SK-N-SH treated with all-trans-retinoic acid at 6 μM for 48 hours (cell line): Measurements from ENCODE around the gene BATF.

Experiments used
- ATAC-seq: fragments of 200-7000 bp; cut with Tn5 transposase; 3 replicates; pipeline ENCODE4 v1.9.1; 2020; ENCODE audit warnings: mild to moderate bottlenecking, moderate library complexity
- ARNTL ChIP-seq: fragments of 450-650 bp; formaldehyde crosslinking; IDR thresholded peaks from 2 replicates; pipeline ENCODE4 v1.5.0; 2020; ENCODE audit warnings: low read depth, mild to moderate bottlenecking, moderate library complexity, borderline replicate concordance
- BACH2 ChIP-seq: fragments of 250-450 bp; sonication (Bioruptor Pico); IDR thresholded peaks from 2 replicates; pipeline ENCODE4 v1.9.0; 2021; ENCODE audit warnings: mild to moderate bottlenecking, borderline replicate concordance
- CSDC2 ChIP-seq: fragments of 250-450 bp; sonication (Bioruptor Pico); IDR thresholded peaks from 2 replicates; pipeline ENCODE4 v1.5.0; 2020; ENCODE audit warnings: mild to moderate bottlenecking, moderate library complexity
- ESRRG ChIP-seq: fragments of 250-450 bp; sonication (Bioruptor Pico); IDR thresholded peaks from 2 replicates; pipeline ENCODE4 v1.6.1; 2021; ENCODE audit warnings: mild to moderate bottlenecking
- GLIS3 ChIP-seq: fragments of 250-450 bp; sonication (Bioruptor Pico); IDR thresholded peaks from 2 replicates; pipeline ENCODE4 v1.5.0; 2020; ENCODE audit warnings: mild to moderate bottlenecking, moderate library complexity
- OSR1 ChIP-seq: fragments of 250-450 bp; sonication (Bioruptor Pico); IDR thresholded peaks from 2 replicates; pipeline ENCODE4 v1.8.0; 2022; ENCODE audit warnings: moderate library complexity, mild to moderate bottlenecking, inconsistent platforms
- PPARA ChIP-seq: fragments of 250-450 bp; sonication (Bioruptor Pico); IDR thresholded peaks from 2 replicates; pipeline ENCODE4 v1.5.0; 2020; ENCODE audit warnings: mild to moderate bottlenecking, borderline replicate concordance
- RARB ChIP-seq: fragments of 250-450 bp; sonication (Bioruptor Pico); IDR thresholded peaks from 2 replicates; pipeline ENCODE4 v1.8.0; 2021; ENCODE audit warnings: mild to moderate bottlenecking, moderate library complexity
- SNAI2 ChIP-seq: fragments of 250-450 bp; sonication (Bioruptor Pico); IDR thresholded peaks from 2 replicates; pipeline ENCODE4 v1.5.0; 2020; ENCODE audit warnings: mild to moderate bottlenecking, moderate library complexity
- TCF4 ChIP-seq: fragments of 250-450 bp; sonication (Bioruptor Pico); IDR thresholded peaks from 2 replicates; pipeline ENCODE4 v1.8.0; 2021; ENCODE audit warnings: mild to moderate bottlenecking, moderate library complexity, borderline replicate concordance
- TOX ChIP-seq: fragments of 250-450 bp; sonication (Bioruptor Pico); IDR thresholded peaks from 2 replicates; pipeline ENCODE4 v1.8.0; 2021; ENCODE audit warnings: mild to moderate bottlenecking, moderate library complexity, borderline replicate concordance
- ZC3H10 ChIP-seq: fragments of 250-450 bp; sonication (Bioruptor Pico); IDR thresholded peaks from 2 replicates; pipeline ENCODE4 v1.5.1; 2021; ENCODE audit warnings: mild to moderate bottlenecking, moderate library complexity
- ZFP3 ChIP-seq: fragments of 250-450 bp; sonication (Bioruptor Pico); IDR thresholded peaks from 2 replicates; pipeline ENCODE4 v1.5.0; 2020; ENCODE audit warnings: mild to moderate bottlenecking, moderate library complexity
- ZFP30 ChIP-seq: fragments of 450-650 bp; formaldehyde crosslinking; IDR thresholded peaks from 2 replicates; pipeline ENCODE4 v1.5.0; 2022; ENCODE audit warnings: mild to moderate bottlenecking, moderate library complexity
- ZNF565 ChIP-seq: fragments of 450-650 bp; formaldehyde crosslinking; conservative IDR thresholded peaks from 2 replicates; pipeline ENCODE4 v1.5.0; 2020; ENCODE audit warnings: low read depth, mild to moderate bottlenecking, moderate library complexity
- ZNF70 ChIP-seq: fragments of 450-650 bp; formaldehyde crosslinking; IDR thresholded peaks from 2 replicates; pipeline ENCODE4 v1.5.0; 2020; ENCODE audit warnings: mild to moderate bottlenecking, moderate library complexity
- ZNF8 ChIP-seq: fragments of 450-650 bp; formaldehyde crosslinking; IDR thresholded peaks from 2 replicates; pipeline ENCODE4 v1.5.0; 2020; ENCODE audit warnings: mild to moderate bottlenecking, moderate library complexity
- TF ChIP-seq, protein P1 (sequence below): fragments of 250-450 bp; sonication (Bioruptor Pico); IDR thresholded peaks from 2 replicates; pipeline ENCODE4 v1.5.1; 2021; ENCODE audit warnings: mild to moderate bottlenecking, moderate library complexity
- TF ChIP-seq, protein P2 (sequence below): fragments of 250-450 bp; sonication (Bioruptor Pico); IDR thresholded peaks from 2 replicates; pipeline ENCODE4 v1.5.1; 2020; ENCODE audit warnings: low read depth, mild to moderate bottlenecking, moderate library complexity
- TF ChIP-seq, protein P3 (sequence below): fragments of 250-450 bp; sonication (Bioruptor Pico); IDR thresholded peaks from 2 replicates; pipeline ENCODE4 v1.8.0; 2021; ENCODE audit warnings: low read depth, mild to moderate bottlenecking, moderate library complexity, borderline replicate concordance
- TF ChIP-seq, protein P4 (sequence below): fragments of 250-450 bp; sonication (Bioruptor Pico); IDR thresholded peaks from 2 replicates; pipeline ENCODE4 v1.5.0; 2020; ENCODE audit warnings: mild to moderate bottlenecking, moderate library complexity

Gene BATF

DNA sequence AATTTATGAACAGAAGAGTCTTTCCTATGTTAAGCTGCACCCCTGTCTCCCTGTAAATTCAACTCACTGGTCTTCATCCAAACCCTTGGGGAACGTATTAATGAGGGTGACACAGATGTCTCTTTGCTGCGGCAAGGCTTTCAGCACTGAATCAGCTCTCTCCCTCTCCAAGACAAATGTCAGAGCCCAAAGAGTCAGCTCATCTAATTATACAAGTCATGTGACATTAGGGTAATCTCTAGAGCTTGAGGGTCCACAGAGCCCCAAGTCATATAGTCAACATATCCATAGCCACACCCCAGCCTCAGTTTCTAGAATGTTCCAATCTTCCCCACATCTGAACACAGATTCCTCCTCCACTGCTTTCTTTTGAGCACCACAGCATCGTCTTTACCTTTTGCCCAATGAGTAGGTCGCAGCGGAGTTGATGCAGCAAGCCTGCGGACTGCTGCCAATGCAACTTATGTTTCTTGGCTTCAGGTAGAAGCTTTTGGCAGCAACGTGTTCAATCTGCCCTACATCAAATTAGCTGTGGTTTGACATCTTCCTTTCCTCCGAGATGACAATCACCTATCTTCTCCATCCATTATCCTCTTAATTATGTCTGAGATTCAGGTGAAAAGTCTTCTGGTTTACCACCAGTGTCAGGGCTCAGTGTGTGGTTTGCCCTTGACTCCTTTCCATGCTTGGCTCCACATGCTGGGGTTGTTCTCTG, 5.3 kb downstream of the BATF start:
- TF ChIP-seq, protein P1, sequence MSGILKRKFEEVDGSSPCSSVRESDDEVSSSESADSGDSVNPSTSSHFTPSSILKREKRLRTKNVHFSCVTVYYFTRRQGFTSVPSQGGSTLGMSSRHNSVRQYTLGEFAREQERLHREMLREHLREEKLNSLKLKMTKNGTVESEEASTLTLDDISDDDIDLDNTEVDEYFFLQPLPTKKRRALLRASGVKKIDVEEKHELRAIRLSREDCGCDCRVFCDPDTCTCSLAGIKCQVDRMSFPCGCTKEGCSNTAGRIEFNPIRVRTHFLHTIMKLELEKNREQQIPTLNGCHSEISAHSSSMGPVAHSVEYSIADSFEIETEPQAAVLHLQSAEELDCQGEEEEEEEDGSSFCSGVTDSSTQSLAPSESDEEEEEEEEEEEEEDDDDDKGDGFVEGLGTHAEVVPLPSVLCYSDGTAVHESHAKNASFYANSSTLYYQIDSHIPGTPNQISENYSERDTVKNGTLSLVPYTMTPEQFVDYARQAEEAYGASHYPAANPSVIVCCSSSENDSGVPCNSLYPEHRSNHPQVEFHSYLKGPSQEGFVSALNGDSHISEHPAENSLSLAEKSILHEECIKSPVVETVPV (CRISPR knock-in tag) = no peak
- TF ChIP-seq ZFP30 (CRISPR knock-in tag) = no peak
- TF ChIP-seq TCF4 (CRISPR knock-in tag) = no peak
- no peak for TF ChIP-seq BACH2 (CRISPR knock-in tag)
- TF ChIP-seq ZNF565 (CRISPR knock-in tag) = no peak
- TF ChIP-seq TOX (CRISPR knock-in tag) = no peak
- no peak for TF ChIP-seq ZNF8 (CRISPR knock-in tag)
- TF ChIP-seq CSDC2 (CRISPR knock-in tag) = no peak
- TF ChIP-seq, all 23 proteins: peak for 0
- no peak for ATAC-seq

DNA sequence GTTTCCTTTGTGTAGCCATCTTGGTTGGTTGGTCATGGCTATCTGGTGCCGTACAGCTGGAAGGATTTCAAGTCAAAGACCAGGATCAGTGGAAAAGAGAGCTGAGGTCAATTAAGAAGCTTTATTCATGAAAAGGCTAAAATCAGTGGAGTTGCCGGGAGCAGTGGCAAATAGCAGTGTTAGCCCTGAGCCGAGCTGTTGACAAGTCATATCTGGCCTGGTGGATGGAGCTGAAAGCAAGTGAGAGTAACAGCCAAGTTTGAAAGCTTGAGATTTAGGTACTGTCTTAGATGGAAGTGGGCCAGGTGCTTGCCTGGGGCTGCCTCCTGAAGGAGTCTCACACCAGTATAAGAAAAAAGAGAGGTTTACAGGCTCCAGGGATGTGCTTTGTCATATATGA, 9.0 kb downstream of the BATF start:
- no peak for TF ChIP-seq ZNF8 (CRISPR knock-in tag)
- TF ChIP-seq BACH2 (CRISPR knock-in tag) = no peak
- TF ChIP-seq CSDC2 (CRISPR knock-in tag) = no peak
- no peak for TF ChIP-seq ZFP3
- TF ChIP-seq RARB (CRISPR knock-in tag) = no peak
- TF ChIP-seq SNAI2 (CRISPR knock-in tag) = no peak
- TF ChIP-seq, protein P2, sequence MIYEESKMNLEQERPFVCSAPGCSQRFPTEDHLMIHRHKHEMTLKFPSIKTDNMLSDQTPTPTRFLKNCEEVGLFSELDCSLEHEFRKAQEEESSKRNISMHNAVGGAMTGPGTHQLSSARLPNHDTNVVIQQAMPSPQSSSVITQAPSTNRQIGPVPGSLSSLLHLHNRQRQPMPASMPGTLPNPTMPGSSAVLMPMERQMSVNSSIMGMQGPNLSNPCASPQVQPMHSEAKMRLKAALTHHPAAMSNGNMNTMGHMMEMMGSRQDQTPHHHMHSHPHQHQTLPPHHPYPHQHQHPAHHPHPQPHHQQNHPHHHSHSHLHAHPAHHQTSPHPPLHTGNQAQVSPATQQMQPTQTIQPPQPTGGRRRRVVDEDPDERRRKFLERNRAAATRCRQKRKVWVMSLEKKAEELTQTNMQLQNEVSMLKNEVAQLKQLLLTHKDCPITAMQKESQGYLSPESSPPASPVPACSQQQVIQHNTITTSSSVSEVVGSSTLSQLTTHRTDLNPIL (CRISPR knock-in tag) = no peak
- TF ChIP-seq OSR1 (CRISPR knock-in tag) = no peak
- TF ChIP-seq, protein P3, sequence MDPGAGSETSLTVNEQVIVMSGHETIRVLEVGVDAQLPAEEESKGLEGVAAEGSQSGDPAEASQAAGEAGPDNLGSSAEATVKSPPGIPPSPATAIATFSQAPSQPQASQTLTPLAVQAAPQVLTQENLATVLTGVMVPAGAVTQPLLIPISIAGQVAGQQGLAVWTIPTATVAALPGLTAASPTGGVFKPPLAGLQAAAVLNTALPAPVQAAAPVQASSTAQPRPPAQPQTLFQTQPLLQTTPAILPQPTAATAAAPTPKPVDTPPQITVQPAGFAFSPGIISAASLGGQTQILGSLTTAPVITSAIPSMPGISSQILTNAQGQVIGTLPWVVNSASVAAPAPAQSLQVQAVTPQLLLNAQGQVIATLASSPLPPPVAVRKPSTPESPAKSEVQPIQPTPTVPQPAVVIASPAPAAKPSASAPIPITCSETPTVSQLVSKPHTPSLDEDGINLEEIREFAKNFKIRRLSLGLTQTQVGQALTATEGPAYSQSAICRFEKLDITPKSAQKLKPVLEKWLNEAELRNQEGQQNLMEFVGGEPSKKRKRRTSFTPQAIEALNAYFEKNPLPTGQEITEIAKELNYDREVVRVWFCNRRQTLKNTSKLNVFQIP (CRISPR knock-in tag) = no peak
- TF ChIP-seq, protein P4, sequence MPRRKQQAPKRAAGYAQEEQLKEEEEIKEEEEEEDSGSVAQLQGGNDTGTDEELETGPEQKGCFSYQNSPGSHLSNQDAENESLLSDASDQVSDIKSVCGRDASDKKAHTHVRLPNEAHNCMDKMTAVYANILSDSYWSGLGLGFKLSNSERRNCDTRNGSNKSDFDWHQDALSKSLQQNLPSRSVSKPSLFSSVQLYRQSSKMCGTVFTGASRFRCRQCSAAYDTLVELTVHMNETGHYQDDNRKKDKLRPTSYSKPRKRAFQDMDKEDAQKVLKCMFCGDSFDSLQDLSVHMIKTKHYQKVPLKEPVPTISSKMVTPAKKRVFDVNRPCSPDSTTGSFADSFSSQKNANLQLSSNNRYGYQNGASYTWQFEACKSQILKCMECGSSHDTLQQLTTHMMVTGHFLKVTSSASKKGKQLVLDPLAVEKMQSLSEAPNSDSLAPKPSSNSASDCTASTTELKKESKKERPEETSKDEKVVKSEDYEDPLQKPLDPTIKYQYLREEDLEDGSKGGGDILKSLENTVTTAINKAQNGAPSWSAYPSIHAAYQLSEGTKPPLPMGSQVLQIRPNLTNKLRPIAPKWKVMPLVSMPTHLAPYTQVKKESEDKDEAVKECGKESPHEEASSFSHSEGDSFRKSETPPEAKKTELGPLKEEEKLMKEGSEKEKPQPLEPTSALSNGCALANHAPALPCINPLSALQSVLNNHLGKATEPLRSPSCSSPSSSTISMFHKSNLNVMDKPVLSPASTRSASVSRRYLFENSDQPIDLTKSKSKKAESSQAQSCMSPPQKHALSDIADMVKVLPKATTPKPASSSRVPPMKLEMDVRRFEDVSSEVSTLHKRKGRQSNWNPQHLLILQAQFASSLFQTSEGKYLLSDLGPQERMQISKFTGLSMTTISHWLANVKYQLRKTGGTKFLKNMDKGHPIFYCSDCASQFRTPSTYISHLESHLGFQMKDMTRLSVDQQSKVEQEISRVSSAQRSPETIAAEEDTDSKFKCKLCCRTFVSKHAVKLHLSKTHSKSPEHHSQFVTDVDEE (CRISPR knock-in tag) = no peak
- no peak for TF ChIP-seq PPARA (CRISPR knock-in tag)
- no peak for TF ChIP-seq ZNF565 (CRISPR knock-in tag)
- TF ChIP-seq ZNF70 (CRISPR knock-in tag) = no peak
- TF ChIP-seq TCF4 (CRISPR knock-in tag) = no peak
- ATAC-seq = no peak

DNA sequence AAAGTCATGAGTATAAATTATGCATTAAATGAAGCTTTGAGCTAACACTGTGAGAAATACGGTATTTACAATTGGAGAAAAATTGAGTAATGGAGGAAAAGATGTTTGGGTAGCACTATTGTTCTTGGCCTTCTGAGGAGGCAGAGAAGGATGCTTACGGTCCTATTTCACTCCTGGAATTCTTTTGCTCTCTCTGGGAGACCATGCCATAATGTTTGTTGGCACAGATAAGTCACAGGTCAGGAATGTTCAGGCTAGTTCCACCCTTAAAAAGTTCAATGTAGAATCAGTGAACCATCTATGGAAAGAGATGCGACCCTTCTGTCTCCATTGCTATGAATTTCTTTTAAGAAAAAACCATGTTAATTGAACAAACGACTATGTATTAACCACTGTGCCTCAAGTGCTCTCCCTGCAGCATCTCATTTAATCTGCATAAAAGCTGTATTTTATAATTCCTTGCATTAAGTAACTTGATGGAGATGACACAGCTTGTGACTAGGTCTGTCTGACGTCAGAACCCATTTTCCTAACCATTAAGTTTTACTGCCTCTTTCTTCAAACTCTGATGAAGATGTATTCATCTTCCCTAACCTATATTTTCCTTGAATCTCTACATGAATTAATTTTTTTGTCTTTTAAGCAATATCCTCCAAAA, 9.5 kb downstream of the BATF start:
- no peak for TF ChIP-seq GLIS3
- no peak for TF ChIP-seq ZC3H10 (CRISPR knock-in tag)
- TF ChIP-seq ESRRG (CRISPR knock-in tag) = no peak
- no peak for TF ChIP-seq PPARA (CRISPR knock-in tag)
- no peak for TF ChIP-seq ZFP3
- TF ChIP-seq, protein P4 (CRISPR knock-in tag) = no peak
- TF ChIP-seq, protein P1 (CRISPR knock-in tag) = no peak
- TF ChIP-seq ZNF565 (CRISPR knock-in tag) = no peak
- no peak for TF ChIP-seq ARNTL (CRISPR knock-in tag)
- TF ChIP-seq SNAI2 (CRISPR knock-in tag) = no peak
- TF ChIP-seq, protein P2 (CRISPR knock-in tag) = no peak
- ATAC-seq = no peak
